PC-3 (cell line): ENCODE measurements around the gene CFAP299. TPM values are rescaled to one million over a fixed set of nuclear protein-coding genes. Genes with fewer than 3 reads are reported as not detected.

ENCODE experiments used
- ATAC-seq: fragments of 200-7000 bp; cut with Tn5 transposase; 2 replicates; pipeline ENCODE4 v1.9.1; 2020; ENCODE audit warnings: mild to moderate bottlenecking, moderate library complexity
- BruUV-seq: library from RNA; stranded (reverse); fragments of 400-500 nt; replicated peaks from 2 replicates; lab custom pipeline; 2021; lab: Mats Ljungman, UMichigan
- CTCF ChIA-PET: fragments of 300-600 bp; sonication (Branson Sonifier 250); formaldehyde crosslinking; loops from one replicate; lab custom pipeline; 2022; ENCODE audit warnings: antibody characterized with exemption; lab: Charles Lee
- POLR2A ChIA-PET: fragments of 300-600 bp; sonication (Branson Sonifier 250); formaldehyde crosslinking; loops from one replicate; lab custom pipeline; 2022; ENCODE audit warnings: antibody characterized with exemption; ENCODE audit not compliant: unreplicated experiment; lab: Charles Lee
- DNase-seq: peaks from one replicate; pipeline ENCODE4 v3.0.0-alpha.2; 2015
- H2AFZ ChIP-seq: fragments of 300-600 bp; sonication (generic); 2 replicates; pipeline ENCODE4 v1.6.0; 2016; ENCODE audit warnings: antibody characterized with exemption, low read length
- H3F3A ChIP-seq: fragments of 300-600 bp; sonication (generic); one replicate; pipeline ENCODE4 v1.6.0; 2017; ENCODE audit warnings: antibody characterized with exemption, low read length, control low read depth, mild to moderate bottlenecking; ENCODE audit not compliant: unreplicated experiment
- H3K27ac ChIP-seq: fragments of 300-600 bp; sonication (generic); 2 replicates; pipeline ENCODE4 v1.5.1; 2016; ENCODE audit warnings: mild to moderate bottlenecking, low read length
- H3K27me3 ChIP-seq: fragments of 300-600 bp; sonication (generic); 2 replicates; pipeline ENCODE4 v1.6.1; 2016; ENCODE audit warnings: low read length, mixed read lengths
- H3K36me3 ChIP-seq: fragments of 300-600 bp; sonication (generic); 2 replicates; pipeline ENCODE4 v1.6.1; 2016; ENCODE audit warnings: low read depth, mixed run types, low read length, mixed read lengths
- H3K4me1 ChIP-seq: fragments of 300-600 bp; sonication (generic); 2 replicates; pipeline ENCODE4 v1.5.1; 2016; ENCODE audit warnings: low read length; ENCODE audit not compliant: insufficient read depth
- H3K4me2 ChIP-seq: fragments of 300-600 bp; sonication (generic); 2 replicates; pipeline ENCODE4 v1.6.0; 2016; ENCODE audit warnings: low read length
- H3K4me3 ChIP-seq: fragments of 300-600 bp; sonication (generic); 2 replicates; pipeline ENCODE4 v1.5.1; 2016; ENCODE audit warnings: mild to moderate bottlenecking, low read length, mixed read lengths
- H3K79me2 ChIP-seq: fragments of 300-600 bp; sonication (generic); 2 replicates; pipeline ENCODE4 v1.6.1; 2017; ENCODE audit warnings: low read length, mixed read lengths
- H3K9ac ChIP-seq: fragments of 300-600 bp; sonication (generic); 2 replicates; pipeline ENCODE4 v1.6.0; 2016; ENCODE audit warnings: mild to moderate bottlenecking, low read length
- H3K9me2 ChIP-seq: fragments of 300-600 bp; sonication (generic); replicated peaks from 2 replicates; pipeline ENCODE4 v1.6.1; 2016; ENCODE audit warnings: mixed run types, low read length, mixed read lengths
- H3K9me3 ChIP-seq: fragments of 300-600 bp; sonication (generic); 2 replicates; pipeline ENCODE4 v1.6.1; 2016; ENCODE audit warnings: low read length, mixed read lengths
- H4K20me1 ChIP-seq: fragments of 300-600 bp; sonication (generic); 2 replicates; pipeline ENCODE4 v1.6.1; 2016; ENCODE audit warnings: low read length, mixed read lengths
- EZH2 ChIP-seq: fragments of 300-600 bp; sonication (generic); IDR thresholded peaks from one replicate; pipeline ENCODE4 v1.6.1; 2017; ENCODE audit warnings: antibody characterized with exemption, mild to moderate bottlenecking, low read length; ENCODE audit not compliant: unreplicated experiment
- EZH2phosphoT487 ChIP-seq: fragments of 300-600 bp; sonication (generic); IDR thresholded peaks from 2 replicates; pipeline ENCODE4 v1.6.1; 2018; ENCODE audit warnings: mild to moderate bottlenecking, antibody characterized with exemption, low read length, borderline replicate concordance
- intact Hi-C: fragments of 100-400 bp; cut with micrococcal nuclease; formaldehyde crosslinking; loops from 2 replicates; pipeline ENCODE4 v1.9.0; 2023
- total RNA-seq: library from RNA; depleted of rRNA; stranded (reverse); fragments of >200 nt; gene quantifications from 2 replicates; pipeline ENCODE4 v1.2.3, GENCODE V29; 2014
- TF ChIP-seq, protein P1 (sequence below): fragments of 300-600 bp; sonication (generic); conservative IDR thresholded peaks from 2 replicates; pipeline ENCODE4 v1.5.1; 2017; ENCODE audit warnings: antibody characterized with exemption, low read depth, mild to moderate bottlenecking, low read length

Gene CFAP299
- total RNA-seq, 1 experiment from 2014 or later, result not detected

- Histone ChIP-seq H3K79me2 (no peaks in the 10 kb centered on the region), H3K9me2 (no peaks in the 10 kb centered on the region), H3K27me3 (no peaks in the 10 kb centered on the region), H3K4me1 (peaks cover 55% of the 10 kb centered on the region), H4K20me1 (no peaks in the 10 kb centered on the region), H3K9me3 (no peaks in the 10 kb centered on the region), H3F3A (no peaks in the 10 kb centered on the region), H3K36me3 (no peaks in the 10 kb centered on the region), H3K4me3 (peak overlapping the region; percentile 44; the same call in 1 of the 2 replicates), H3K9ac (peak overlapping the region; percentile 31; the same call in 1 of the 2 replicates), H3K27ac (peak overlapping the region; percentile 76), H2AFZ (peak overlapping the region; percentile 62), H3K4me2 (peak overlapping the region; percentile 76)
- BruUV-seq, result no TSS peak
- intact Hi-C loops, result loop anchor here (5.0 kb wide), 1 partner anchor 41 kb away; the partner anchor contains the start of gene FGF5
- DNase-seq, result peak; percentile 59
- TF ChIP-seq, protein P1, sequence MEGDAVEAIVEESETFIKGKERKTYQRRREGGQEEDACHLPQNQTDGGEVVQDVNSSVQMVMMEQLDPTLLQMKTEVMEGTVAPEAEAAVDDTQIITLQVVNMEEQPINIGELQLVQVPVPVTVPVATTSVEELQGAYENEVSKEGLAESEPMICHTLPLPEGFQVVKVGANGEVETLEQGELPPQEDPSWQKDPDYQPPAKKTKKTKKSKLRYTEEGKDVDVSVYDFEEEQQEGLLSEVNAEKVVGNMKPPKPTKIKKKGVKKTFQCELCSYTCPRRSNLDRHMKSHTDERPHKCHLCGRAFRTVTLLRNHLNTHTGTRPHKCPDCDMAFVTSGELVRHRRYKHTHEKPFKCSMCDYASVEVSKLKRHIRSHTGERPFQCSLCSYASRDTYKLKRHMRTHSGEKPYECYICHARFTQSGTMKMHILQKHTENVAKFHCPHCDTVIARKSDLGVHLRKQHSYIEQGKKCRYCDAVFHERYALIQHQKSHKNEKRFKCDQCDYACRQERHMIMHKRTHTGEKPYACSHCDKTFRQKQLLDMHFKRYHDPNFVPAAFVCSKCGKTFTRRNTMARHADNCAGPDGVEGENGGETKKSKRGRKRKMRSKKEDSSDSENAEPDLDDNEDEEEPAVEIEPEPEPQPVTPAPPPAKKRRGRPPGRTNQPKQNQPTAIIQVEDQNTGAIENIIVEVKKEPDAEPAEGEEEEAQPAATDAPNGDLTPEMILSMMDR, result no peak
- TF ChIP-seq EZH2 (no peak), EZH2phosphoT487 (no peak)
- ATAC-seq, result peak; percentile 59
- ChIA-PET POLR2A (interaction anchor here (0.5 to 0.7 kb wide), 2 partner anchors 46 to 71 kb away, joined by 3 to 6 read pairs; no protein-coding TSS in a partner anchor), CTCF (interaction anchor here (0.5 to 0.7 kb wide), 4 partner anchors 66 to 723 kb away, joined by 3 to 5 read pairs (median 4); partner anchors contain the start of gene BMP3)
Measured at GRCh38 chr4:80307774-80308465, 27.6 kb upstream of the CFAP299 start.

DNA sequence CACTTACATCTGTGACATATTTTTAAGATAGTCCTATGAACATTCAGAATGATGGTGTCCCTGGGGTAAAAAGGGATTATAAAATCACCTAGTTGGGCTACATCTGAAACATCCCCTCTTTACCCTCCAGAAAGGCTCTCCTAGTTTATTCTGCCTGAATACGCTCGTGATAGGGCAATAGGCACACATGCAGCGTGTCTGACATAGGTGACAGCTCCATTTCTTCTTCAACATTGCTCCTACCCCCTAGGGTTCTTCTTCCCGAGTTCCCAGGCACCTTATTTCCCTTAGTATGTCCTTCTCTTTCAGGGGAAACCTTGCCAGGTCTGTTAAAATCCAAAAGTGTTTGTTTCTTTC lies 27.1 kb upstream of the CFAP299 start:
- Histone ChIP-seq H3K4me1 (peaks cover 55% of the 10 kb centered on the region), H3K4me2 (no peak overlapping the region), H3K9ac (no peak overlapping the region), H4K20me1 (no peaks in the 10 kb centered on the region), H3K4me3 (no peak overlapping the region), H3K9me2 (no peaks in the 10 kb centered on the region), H3F3A (no peaks in the 10 kb centered on the region), H3K27me3 (no peaks in the 10 kb centered on the region), H2AFZ (peak overlapping the region; percentile 6; the same call in 1 of the 2 replicates), H3K27ac (peak overlapping the region; percentile 76), H3K79me2 (no peaks in the 10 kb centered on the region), H3K36me3 (no peaks in the 10 kb centered on the region), H3K9me3 (no peaks in the 10 kb centered on the region)
- ChIA-PET POLR2A (interaction anchor here (0.7 kb wide), 1 partner anchor 46 kb away, joined by 6 read pairs; no protein-coding TSS in a partner anchor), CTCF (interaction anchor here (0.5 to 0.7 kb wide), 3 partner anchors 66 to 722 kb away, joined by 3 to 5 read pairs (median 4); partner anchors contain the start of gene BMP3)
- no TSS peak for BruUV-seq
- intact Hi-C loops, result loop anchor here (5.0 kb wide), 1 partner anchor 41 kb away; the partner anchor contains the start of gene FGF5
- DNase-seq (no peak), ATAC-seq (no peak)
- TF ChIP-seq EZH2 (no peak), EZH2phosphoT487 (no peak)
- TF ChIP-seq, protein P1, result no peak
